K562 treated with DMSO at 1 percent for 4 hours (cell line): Measurements from ENCODE around the gene DDT. TPM values are rescaled to one million over a fixed set of nuclear protein-coding genes. Genes with fewer than 3 reads are reported as not detected.

ENCODE experiments used
- total RNA-seq: library from RNA; unstranded; fragments of 300-600 nt; gene quantifications from 2 replicates; pipeline ENCODE4 v1.2.3, GENCODE V29; 2022; ENCODE audit not compliant: insufficient read depth

DDT gene
- total RNA-seq, result 96.8 and 105 TPM in 2 replicates

GRCh38 chr22:23974345-23974744 is at the start of gene DDT:
DDT (minus strand) TSS chr22:23974441; CDS start chr22:23974414, 27 bp downstream.

DNA sequence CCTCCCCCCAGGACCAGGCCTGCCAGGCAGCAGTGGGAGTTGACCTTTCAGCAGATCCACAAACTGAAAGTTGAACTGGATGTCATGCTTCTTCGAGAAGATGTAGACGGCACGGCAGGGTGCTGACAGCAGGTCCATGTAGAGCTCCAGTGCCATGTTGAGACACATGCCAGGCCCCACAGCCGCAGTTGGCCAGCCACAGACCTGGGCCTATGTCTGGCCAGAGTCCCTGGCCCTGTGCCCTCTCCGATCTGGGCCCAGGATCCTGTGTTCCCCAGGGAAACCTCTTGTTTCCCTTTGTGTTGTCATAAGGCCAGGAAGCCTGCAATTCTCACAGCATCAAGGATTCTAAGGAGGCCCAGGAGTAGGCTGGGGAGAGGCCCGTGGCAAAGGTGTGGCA is 31.0 kb upstream of the DDT start, which contains the start of gene GSTT4:
TSS of gene GSTT4 (minus strand) at position 253 of the 400 bp plus-strand sequence. CDS start at position 156, 97 bp downstream.

DNA sequence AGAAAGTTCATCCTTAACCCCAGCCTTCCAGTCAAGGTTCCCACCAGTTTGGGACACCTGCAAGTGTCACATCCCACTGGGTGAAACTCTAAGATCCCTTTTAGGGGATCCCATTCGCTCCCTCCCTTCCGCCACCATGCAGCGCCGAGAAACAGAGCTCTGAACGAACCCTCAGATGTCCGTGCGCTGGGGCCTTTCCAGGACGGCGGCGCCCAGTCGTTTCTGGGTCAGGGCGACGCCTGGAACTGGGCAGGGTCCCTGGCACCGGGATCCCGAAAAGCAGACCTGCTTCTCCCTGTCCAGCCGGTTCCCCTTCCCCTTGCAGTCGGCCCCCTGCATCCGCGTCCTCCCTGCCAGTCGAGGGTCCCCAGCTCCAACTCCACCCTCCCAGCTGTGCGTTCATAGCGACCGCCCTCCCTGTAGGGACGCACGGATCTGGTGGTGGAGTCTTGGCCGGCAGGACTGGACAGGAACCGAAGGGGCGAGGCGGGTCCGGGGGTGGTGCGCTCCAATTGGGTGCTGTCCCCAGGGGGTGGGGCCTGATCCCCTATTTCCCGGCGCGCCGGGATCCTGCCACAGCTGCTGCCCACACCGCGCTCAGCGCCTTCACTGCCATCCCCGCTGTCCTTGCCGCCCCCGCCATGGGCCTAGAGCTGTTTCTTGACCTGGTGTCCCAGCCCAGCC is 5.5 kb upstream of the DDT start, which contains the start of gene GSTT2:
TSS of gene GSTT2 (plus strand) at position 578 of the 684 bp plus-strand sequence.

DNA sequence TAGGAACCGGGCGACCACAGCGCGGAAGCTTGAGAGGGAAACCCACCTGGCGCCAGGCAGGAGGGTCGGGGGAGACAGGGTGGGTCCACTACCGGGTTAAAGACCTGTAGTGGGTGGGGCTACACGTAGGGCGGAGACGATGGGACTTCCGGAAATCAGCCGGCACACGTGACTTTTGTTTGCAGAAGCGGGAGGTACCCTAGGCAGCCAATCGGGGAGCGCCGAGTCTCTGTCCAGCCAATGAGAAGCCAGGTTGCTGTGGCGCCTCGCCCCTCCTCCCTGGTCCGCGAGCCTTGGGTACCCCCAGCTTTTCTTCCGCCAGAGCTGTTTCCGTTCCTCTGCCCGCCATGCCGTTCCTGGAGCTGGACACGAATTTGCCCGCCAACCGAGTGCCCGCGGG is 7.7 kb downstream of the DDT start, which contains the start of gene DDTL:
TSS of gene DDTL (plus strand) at position 321 of the 400 bp plus-strand sequence. CDS start at position 348, 27 bp downstream.

GRCh38 chr22:23961084-23961771 is 13.0 kb downstream of the DDT start, which contains the start of gene GSTT2B:
GSTT2B (minus strand) TSS chr22:23961195; CDS start chr22:23961131, 64 bp downstream.

Other genes with a start within 250 kb of the DDT start
- gene ZNF70, start 223.3 kb downstream of the DDT start, total RNA-seq, result 0.64 and 1.1 TPM in 2 replicates
- not detected in 2 replicates for gene VPREB3, start 220.0 kb downstream of the DDT start, total RNA-seq
- gene C22orf15, start 211.5 kb downstream of the DDT start, total RNA-seq, result not detected in 2 replicates
- 152 and 165 TPM in 2 replicates for gene CHCHD10, start 206.5 kb downstream of the DDT start, total RNA-seq
- gene MMP11, start 201.6 kb downstream of the DDT start, total RNA-seq, result 1.0 TPM in 1 of 2 replicates, not detected in the other
- gene SMARCB1, start 187.5 kb downstream of the DDT start, total RNA-seq, result 88.8 and 96.2 TPM in 2 replicates
- gene DERL3, start 135.4 kb downstream of the DDT start, total RNA-seq, result 5.4 and 5.5 TPM in 2 replicates
- gene SLC2A11, start 116.6 kb downstream of the DDT start, total RNA-seq, result 4.0 and 5.6 TPM in 2 replicates
- gene MIF, start 80.1 kb downstream of the DDT start, total RNA-seq, result 381 and 435 TPM in 2 replicates
- not detected in 2 replicates for gene GSTT2B, start 13.2 kb downstream of the DDT start, total RNA-seq
- gene DDTL, start 7.6 kb downstream of the DDT start, total RNA-seq, result 2.7 TPM in 1 of 2 replicates, not detected in the other
- not detected in 2 replicates for gene GSTT2, start 5.7 kb upstream of the DDT start, total RNA-seq
- not detected in 2 replicates for gene GSTT4, start 31.0 kb upstream of the DDT start, total RNA-seq
- 28.4 and 40.6 TPM in 2 replicates for gene CABIN1, start 36.9 kb upstream of the DDT start, total RNA-seq
- 1.1 and 1.3 TPM in 2 replicates for gene SUSD2, start 207.0 kb upstream of the DDT start, total RNA-seq